ENCODE data around the gene AQR. TPM values are rescaled to one million over a fixed set of nuclear protein-coding genes. Genes with fewer than 3 reads are reported as not detected.

AQR gene
- total and polyA plus RNA-seq, 2 of the 4 experiments (the other 2 are of a cell fraction), result 17.9 to 29.6 TPM

DNA sequence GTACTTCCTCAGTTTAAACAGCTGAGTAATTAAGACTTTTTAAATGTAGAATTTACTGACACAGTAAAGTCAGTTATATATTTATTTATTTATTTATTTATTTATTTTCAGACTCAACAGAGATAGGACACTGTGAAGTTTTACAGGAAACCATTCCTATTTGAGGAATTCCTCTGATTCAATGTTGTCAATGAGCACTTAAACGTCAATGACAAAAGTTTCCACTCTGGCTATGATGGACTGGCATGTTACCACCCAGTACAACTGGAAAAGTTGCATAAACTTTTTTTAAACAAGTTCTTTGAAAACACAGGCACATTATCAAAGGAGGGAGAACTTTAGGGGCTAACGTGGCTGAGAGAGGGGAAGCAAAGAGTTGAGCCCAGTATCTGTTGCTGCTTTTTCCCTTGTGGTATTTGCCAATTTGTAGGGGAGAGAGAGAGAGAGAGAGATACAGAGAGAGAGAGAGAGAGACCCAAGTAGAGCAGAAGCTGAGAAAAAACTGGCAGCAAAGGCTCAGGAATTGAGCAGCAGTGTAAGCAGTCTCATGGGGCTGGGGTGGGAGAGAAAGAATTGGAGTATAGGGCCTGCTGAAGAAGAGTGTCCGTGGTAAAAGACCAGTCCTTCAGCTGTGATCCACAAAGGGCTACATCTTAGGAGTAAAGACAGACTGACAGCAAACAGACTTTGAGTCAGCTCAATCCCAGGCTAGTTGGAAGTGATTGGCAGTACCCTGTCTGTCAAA lies 155.9 kb downstream of the AQR start:
- Histone ChIP-seq H3K27me3 (ENCODE audit: control insufficient read depth, insufficient read depth, low read length) (no peaks in the 10 kb centered on the region), H3K79me1 (ENCODE audit: low read depth in 1 of 2, low read length in 2 of 2) (peaks cover 0 to 3% of the 10 kb centered on the region in 2 experiments; a peak in 1 of 4 replicates), H3K4ac (ENCODE audit: low read depth, low read length) (peak overlapping the region; percentile 54), H3K9me3 (ENCODE audit: control insufficient read depth, insufficient read depth, low read length) (no peaks in the 10 kb centered on the region), H3K9ac (ENCODE audit: low read depth, low read length) (no peak overlapping the region), H3K27ac (ENCODE audit: insufficient read depth, low read length) (no peak overlapping the region), H3K4me2 (ENCODE audit: low read depth, low read length) (no peak overlapping the region), H2BK120ac (ENCODE audit: low read depth, low read length) (peak overlapping the region; percentile 59), H3K14ac (replicated peaks; ENCODE audit: low read depth, low read length) (peak overlapping the region; percentile 33; the same call in 1 of the 2 replicates), H2AK5ac (ENCODE audit: low read depth, low read length) (peak overlapping the region; percentile 89), H3K56ac (ENCODE audit: extremely low read depth, insufficient read depth, low read length) (no peak overlapping the region), H3K4me3 (ENCODE audit: insufficient read depth, low read depth, low read length) (no peak overlapping the region), H2BK15ac (ENCODE audit: low read depth, low read length) (peak overlapping the region; percentile 69; the same call in 2 of the 3 replicates), H3K36me3 (ENCODE audit: control insufficient read depth, insufficient read depth, low read length) (no peaks in the 10 kb centered on the region), H3K18ac (ENCODE audit: low read depth, low read length) (peak overlapping the region; percentile 95), H2BK20ac (ENCODE audit: low read depth, low read length) (peak overlapping the region; percentile 64), H4K8ac (ENCODE audit: low read depth in 2 of 2, low read length in 2 of 2) (peak overlapping the region; percentile 77 to 88; a peak in 3 of 4 replicates), H2BK5ac (ENCODE audit: low read depth, low read length, poor library complexity, severe bottlenecking) (peak overlapping the region; percentile 99), H4K91ac (ENCODE audit: insufficient read depth, low read depth, low read length) (peak overlapping the region; percentile 31; the same call in 1 of the 2 replicates), H4K5ac (ENCODE audit: low read depth, low read length) (peak overlapping the region; percentile 90), H3K4me1 (ENCODE audit: control insufficient read depth, insufficient read depth, low read length) (peaks cover 23% of the 10 kb centered on the region), H3K9me1 (ENCODE audit: insufficient read depth, low read length) (peaks cover 13% of the 10 kb centered on the region), H3K23ac (ENCODE audit: low read depth, low read length) (peak overlapping the region; percentile 31), H2AFZ (replicated peaks; ENCODE audit: low read length, poor library complexity) (peak overlapping the region; percentile 53), H4K20me1 (ENCODE audit: insufficient read depth, low read length) (no peaks in the 10 kb centered on the region), H2AK9ac (replicated peaks; ENCODE audit: low read depth, low read length, poor library complexity) (peak overlapping the region; percentile 71)
- intact Hi-C loops (cut with micrococcal nuclease) (loop anchor here (5.0 kb wide), 1 partner anchor 86 kb away; no protein-coding TSS in a partner anchor), in situ Hi-C loops (cut with MboI; ENCODE audit: low sequenced_read_pairs) (no loop called here), dilution Hi-C loops (cut with HindIII; ENCODE audit: low sequenced_read_pairs, unreplicated experiment) (no loop called here)
- ATAC-seq (ENCODE audit: low read depth) (no peak), DNase-seq (peak; percentile 18)
- CTCF ChIA-PET, result interaction anchor here (0.7 kb wide), 1 partner anchor 17 kb away, joined by 7 read pairs; no protein-coding TSS in a partner anchor
- no TSS peak for BruUV-seq (replicated peaks)
- WGBS, 2 experiments (ENCODE audit: extremely low coverage in 2 of 2, insufficient read length in 1 of 2), result 20% methylated on average over 1 of the region's 3 CpGs; no CpG with 5 or more reads in 1 of the 2 experiments
- POLR2A ChIA-PET (ENCODE audit: unreplicated experiment), result no interaction called here
- TF ChIP-seq MAFK (IDR thresholded peaks at IDR 0.05; ENCODE audit: low read depth, low read length) (no peak), RAD21 (IDR thresholded peaks at IDR 0.05; ENCODE audit: low read length) (no peak), CHD1 (IDR thresholded peaks at IDR 0.05; ENCODE audit: low read depth, low read length) (no peak), FOS (IDR thresholded peaks at IDR 0.05; ENCODE audit: low read depth, low read length) (no peak), MXI1 (IDR thresholded peaks at IDR 0.05; ENCODE audit: borderline replicate concordance, low read depth, low read length) (no peak), MAZ (IDR thresholded peaks at IDR 0.05; ENCODE audit: borderline replicate concordance, low read depth, low read length) (no peak), BHLHE40 (IDR thresholded peaks at IDR 0.05; ENCODE audit: low read depth, low read length) (no peak), CTCF (conservative IDR thresholded peaks at IDR 0.05; ENCODE audit: low read depth, low read length) (no peak), USF2 (IDR thresholded peaks at IDR 0.05; ENCODE audit: low read depth, low read length) (no peak), SMC3 (IDR thresholded peaks at IDR 0.05; ENCODE audit: low read depth, low read length) (no peak), CEBPB (IDR thresholded peaks at IDR 0.05; ENCODE audit: low read depth, low read length) (no peak), POLR2A (IDR thresholded peaks at IDR 0.05; ENCODE audit: low read depth, low read length) (no peak), RCOR1 (IDR thresholded peaks at IDR 0.05; ENCODE audit: insufficient replicate concordance, low read length) (no peak)
- TF ChIP-seq, protein P1, sequence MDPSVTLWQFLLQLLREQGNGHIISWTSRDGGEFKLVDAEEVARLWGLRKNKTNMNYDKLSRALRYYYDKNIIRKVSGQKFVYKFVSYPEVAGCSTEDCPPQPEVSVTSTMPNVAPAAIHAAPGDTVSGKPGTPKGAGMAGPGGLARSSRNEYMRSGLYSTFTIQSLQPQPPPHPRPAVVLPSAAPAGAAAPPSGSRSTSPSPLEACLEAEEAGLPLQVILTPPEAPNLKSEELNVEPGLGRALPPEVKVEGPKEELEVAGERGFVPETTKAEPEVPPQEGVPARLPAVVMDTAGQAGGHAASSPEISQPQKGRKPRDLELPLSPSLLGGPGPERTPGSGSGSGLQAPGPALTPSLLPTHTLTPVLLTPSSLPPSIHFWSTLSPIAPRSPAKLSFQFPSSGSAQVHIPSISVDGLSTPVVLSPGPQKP (IDR thresholded peaks at IDR 0.05; ENCODE audit: borderline replicate concordance, low read depth, low read length), result no peak

Data from IMR-90 (cell line).